ENCODE measurements around the gene SERINC5. TPM values are rescaled to one million over a fixed set of nuclear protein-coding genes. Genes with fewer than 3 reads are reported as not detected.
"Not testable (repeated sequence)": the region's sequence is repeated elsewhere in the genome, so short reads cannot be mapped to it uniquely, and the experiment has no call there.

Gene SERINC5
- total RNA-seq, 2 experiments from 2014 or later: 115 to 123 TPM

- TF ChIP-seq CTCF (IDR thresholded peaks at IDR 0.05): no peak
- no peak for DNase-seq
- H3K9me3 ChIP-seq (ENCODE audit: control insufficient read depth in 1 of 2, insufficient read depth in 1 of 2, low read length in 2 of 2): no peaks in the 10 kb centered on the region
- Mint-ChIP-seq H3K4me1 (ENCODE audit: low read depth) (peaks cover 97% of the 10 kb centered on the region), H3K27me3 (no peaks in the 10 kb centered on the region), H3K9me3 (no peaks in the 10 kb centered on the region), H3K36me3 (ENCODE audit: low read depth) (peaks cover 59% of the 10 kb centered on the region), H3K4me3 (no peak overlapping the region), H3K27ac (peak overlapping the region; percentile 95)
- H3K4me3 ChIP-seq (ENCODE audit: low read length): no peak overlapping the region
- peaks cover 85% of the 10 kb centered on the region for H3K4me1 ChIP-seq (ENCODE audit: insufficient read depth, low read length)
- H3K27me3 ChIP-seq (ENCODE audit: control insufficient read depth in 1 of 2, insufficient read depth in 2 of 2, low read length in 2 of 2): no peaks in the 10 kb centered on the region
- ChIA-PET CTCF (no interaction called here), POLR2A (interaction anchor here (1.2 to 5.7 kb wide), 5 partner anchors 12 to 117 kb away, joined by 4 to 96 read pairs (median 20); partner anchors contain the start of gene SERINC5)
- no peak overlapping the region for H3K27ac ChIP-seq (ENCODE audit: low read depth in 1 of 2, low read length in 2 of 2)
- intact Hi-C loops (cut with DNase I, micrococcal nuclease): loop anchor here (5.0 kb wide), 3 partner anchors 39 to 134 kb away; no protein-coding TSS in a partner anchor
- no peak for ATAC-seq (ENCODE audit: poor library complexity)
- peaks cover 17% of the 10 kb centered on the region for H3K36me3 ChIP-seq (ENCODE audit: insufficient read depth, low read length)
Measured at GRCh38 chr5:80138486-80138885, 117.4 kb downstream of the SERINC5 start.

GRCh38 chr5:80136798-80137197 lies 119.0 kb downstream of the SERINC5 start:
- not testable (repeated sequence) for H3K36me3 ChIP-seq (ENCODE audit: insufficient read depth, low read length)
- H3K27ac ChIP-seq (ENCODE audit: low read depth in 1 of 2, low read length in 2 of 2): peak overlapping the region; percentile 65 to 66

GRCh38 chr5:80134876-80135275 lies 121.0 kb downstream of the SERINC5 start:
- peak overlapping the region; percentile 95 for H3K27ac Mint-ChIP-seq
- H3K27me3 Mint-ChIP-seq: no peaks in the 10 kb centered on the region
- DNase-seq (no peak), ATAC-seq (ENCODE audit: poor library complexity) (no peak)
- peaks cover 32% of the 10 kb centered on the region for H3K36me3 Mint-ChIP-seq (ENCODE audit: low read depth)
- H3K4me3 ChIP-seq (ENCODE audit: low read length): no peak overlapping the region
- peak overlapping the region; percentile 47 for H3K4me3 Mint-ChIP-seq
- CTCF ChIA-PET: interaction anchor here (2.2 to 2.5 kb wide), 2 partner anchors 9 to 43 kb away, joined by 6 to 10 read pairs; no protein-coding TSS in a partner anchor
- peaks cover 3% of the 10 kb centered on the region for H3K36me3 ChIP-seq (ENCODE audit: insufficient read depth, low read length)
- peaks cover 78% of the 10 kb centered on the region for H3K4me1 ChIP-seq (ENCODE audit: insufficient read depth, low read length)
- peak overlapping the region; percentile 65 to 66 for H3K27ac ChIP-seq (ENCODE audit: low read depth in 1 of 2, low read length in 2 of 2)
- POLR2A ChIA-PET: interaction anchor here (1.2 to 5.8 kb wide), 9 partner anchors 9 to 136 kb away, joined by 3 to 96 read pairs (median 15); partner anchors contain the start of gene SERINC5
- peaks cover 94% of the 10 kb centered on the region for H3K4me1 Mint-ChIP-seq (ENCODE audit: low read depth)
- TF ChIP-seq CTCF (IDR thresholded peaks at IDR 0.05): no peak
- H3K27me3 ChIP-seq (ENCODE audit: control insufficient read depth in 1 of 2, insufficient read depth in 2 of 2, low read length in 2 of 2): no peaks in the 10 kb centered on the region
- H3K9me3 ChIP-seq (ENCODE audit: control insufficient read depth in 1 of 2, insufficient read depth in 1 of 2, low read length in 2 of 2): peaks cover 0 to 3% of the 10 kb centered on the region in 2 experiments
- intact Hi-C loops (cut with DNase I, micrococcal nuclease): loop anchor here (5.0 kb wide), 3 partner anchors 42 to 137 kb away; no protein-coding TSS in a partner anchor
- no peaks in the 10 kb centered on the region for H3K9me3 Mint-ChIP-seq

More at GRCh38 chr5:80136798-80137197, 119.0 kb downstream of the SERINC5 start:
- peak in 3 of 14 experiments; percentile 28 to 49 (median 38) for DNase-seq
- ATAC-seq (ENCODE audit: poor library complexity): peak; percentile 10
- intact Hi-C loops (cut with DNase I, micrococcal nuclease): loop anchor here (1.0 to 5.0 kb wide), 8 partner anchors 10 to 136 kb away; no protein-coding TSS in a partner anchor
- POLR2A ChIA-PET: interaction anchor here (0.6 to 5.8 kb wide), 28 partner anchors 8 to 901 kb away, joined by 3 to 96 read pairs (median 8); partner anchors contain the start of genes SERINC5 and ZFYVE16
- Mint-ChIP-seq H3K27ac (peak overlapping the region; percentile 95), H3K36me3 (ENCODE audit: low read depth) (peaks cover 42% of the 10 kb centered on the region), H3K4me1 (ENCODE audit: low read depth) (peaks cover 97% of the 10 kb centered on the region), H3K4me3 (peak overlapping the region; percentile 67)
- not testable (repeated sequence) for H3K27me3 Mint-ChIP-seq; H3K9me3 ChIP-seq (ENCODE audit: control insufficient read depth in 1 of 2, insufficient read depth in 1 of 2, low read length in 2 of 2); H3K27me3 ChIP-seq (ENCODE audit: control insufficient read depth in 1 of 2, insufficient read depth in 2 of 2, low read length in 2 of 2); H3K9me3 Mint-ChIP-seq
- H3K4me1 ChIP-seq (ENCODE audit: insufficient read depth, low read length): peaks cover 86% of the 10 kb centered on the region
- CTCF ChIA-PET: interaction anchor here (0.9 to 2.5 kb wide), 9 partner anchors 10 to 68 kb away, joined by 3 to 10 read pairs (median 5); no protein-coding TSS in a partner anchor
- H3K4me3 ChIP-seq (ENCODE audit: low read length): peak overlapping the region; percentile 33

Data from CD4-positive, alpha-beta T cell (primary cell).